ENCODE measurements around the gene ADAMTS1. TPM values are rescaled to one million over a fixed set of nuclear protein-coding genes. Genes with fewer than 3 reads are reported as not detected.

ADAMTS1 gene
- total RNA-seq, 1 experiment from 2014 or later: 17.8 TPM

- no peaks in the 10 kb centered on the region for H3K27me3 Mint-ChIP-seq (ENCODE audit: low read depth)
- Histone ChIP-seq H3K4me2 (ENCODE audit: insufficient read depth, insufficient read length, low read length) (no peak overlapping the region), H3K27ac (ENCODE audit: insufficient read length, low read depth, low read length) (no peak overlapping the region), H3K23me2 (ENCODE audit: insufficient read length, low read depth, low read length, poor library complexity, severe bottlenecking) (no peaks in the 10 kb centered on the region), H3K4ac (ENCODE audit: low read depth, low read length) (no peak overlapping the region), H3K27me3 (ENCODE audit: insufficient read depth, low read length) (no peaks in the 10 kb centered on the region), H4K5ac (ENCODE audit: insufficient read length, low read depth, low read length) (no peak overlapping the region), H2BK20ac (ENCODE audit: low read depth, low read length, poor library complexity, severe bottlenecking) (no peak overlapping the region), H3T11ph (ENCODE audit: low read length) (no peak overlapping the region), H3K14ac (ENCODE audit: insufficient read depth, low read length) (no peak overlapping the region), H2AK5ac (ENCODE audit: insufficient read length, low read length) (no peak overlapping the region), H3K79me2 (ENCODE audit: insufficient read depth, low read length) (no peaks in the 10 kb centered on the region), H4K8ac (replicated peaks; ENCODE audit: insufficient read length, low read depth, low read length) (no peak overlapping the region), H4K91ac (ENCODE audit: insufficient read length, low read depth, low read length) (no peak overlapping the region), H2BK5ac (ENCODE audit: insufficient read length, low read length) (no peak overlapping the region), H3K79me1 (ENCODE audit: insufficient read depth, low read depth, low read length, poor library complexity, severe bottlenecking) (no peaks in the 10 kb centered on the region), H3K23ac (ENCODE audit: insufficient read length, low read depth, low read length) (no peak overlapping the region), H3K18ac (ENCODE audit: insufficient read length, low read depth, low read length) (no peak overlapping the region), H2BK15ac (ENCODE audit: low read depth, low read length) (no peak overlapping the region), H2BK12ac (ENCODE audit: insufficient read length, low read depth, low read length) (no peak overlapping the region), H2AFZ (ENCODE audit: low read length) (no peak overlapping the region), H2BK120ac (ENCODE audit: low read depth, low read length, poor library complexity, severe bottlenecking) (no peak overlapping the region), H3K4me1 (ENCODE audit: insufficient read depth, low read length) (no peaks in the 10 kb centered on the region), H4K20me1 (ENCODE audit: control insufficient read depth, insufficient read depth, insufficient read length) (no peaks in the 10 kb centered on the region), H3K9me3 (ENCODE audit: control insufficient read depth, low read depth, low read length) (no peaks in the 10 kb centered on the region), H3K56ac (ENCODE audit: insufficient read length, low read depth, low read length) (no peak overlapping the region), H3K9ac (ENCODE audit: extremely low read depth, insufficient read length, low read length) (no peak overlapping the region)
- peaks cover 0 to 2% of the 10 kb centered on the region in 2 experiments; a peak in 1 of 5 replicates for H3K9me3 Mint-ChIP-seq
- 0 out of 7 replicates have a peak, but pooled peaks cover 0 to 4% (median 0%) of the 10 kb centered on the region in 3 experiments for H3K36me3 Mint-ChIP-seq (ENCODE audit: insufficient read depth in 1 of 3, low read depth in 3 of 3)
- H3K27ac Mint-ChIP-seq: no peak overlapping the region; a peak in 1 of 7 replicates
- WGBS (ENCODE audit: extremely low coverage, insufficient read length, low lambda C conversion rate): no CpG with 5 or more reads among the region's 2 CpGs
- H3K4me3 Mint-ChIP-seq: no peak overlapping the region
- no peak for TF ChIP-seq CTCF (conservative IDR thresholded peaks at IDR 0.05)
- no peak for DNase-seq
- peaks cover 18% of the 10 kb centered on the region in 2 experiments for H3K4me1 Mint-ChIP-seq
These were observed 26.3 kb downstream of the ADAMTS1 start for GRCh38 chr21:26818906-26819305.
